HL-60 (cell line): Measurements from ENCODE around the gene FAM219A.
"Not testable (repeated sequence)": the region's sequence is repeated elsewhere in the genome, so short reads cannot be mapped to it uniquely, and the experiment has no call there.

ENCODE experiments used
- DNase-seq, 2 experiments: peaks; one replicate each; pipeline ENCODE4 v3.0.0-alpha.2; 2010 to 2020; ENCODE audit warnings: low read depth in 1 of 2, low spot score in 1 of 2
- H3K27ac ChIP-seq: fragments of 250-450 bp; sonication (Bioruptor Pico); replicated peaks from 2 replicates; pipeline ENCODE4 v1.5.1; 2020; ENCODE audit warnings: mild to moderate bottlenecking, moderate library complexity
- H3K27me3 ChIP-seq: fragments of 250-450 bp; sonication (Bioruptor Pico); 2 replicates; pipeline ENCODE4 v1.5.1; 2021; ENCODE audit warnings: mild to moderate bottlenecking, moderate library complexity; ENCODE audit not compliant: insufficient read depth, poor library complexity, severe bottlenecking
- H3K4me3 ChIP-seq: replicated peaks from 2 replicates; pipeline ENCODE4 v1.5.1; 2011; ENCODE audit warnings: mild to moderate bottlenecking, control low read depth, low read length; ENCODE audit not compliant: insufficient read depth
- GABPA ChIP-seq: IDR thresholded peaks from 2 replicates; pipeline ENCODE4 v1.6.1; 2012; ENCODE audit warnings: low read depth
- POLR2AphosphoS5 ChIP-seq: IDR thresholded peaks from 2 replicates; pipeline ENCODE4 v1.6.1; 2012; ENCODE audit warnings: low read depth
- REST ChIP-seq: IDR thresholded peaks from 2 replicates; pipeline ENCODE4 v1.6.1; 2012; ENCODE audit warnings: low read depth; ENCODE audit not compliant: insufficient replicate concordance
- SPI1 ChIP-seq: IDR thresholded peaks from 2 replicates; pipeline ENCODE4 v1.6.1; 2012; ENCODE audit warnings: low read depth, mild to moderate bottlenecking, borderline replicate concordance
- TF ChIP-seq, protein P1 (sequence below): IDR thresholded peaks from one replicate; pipeline ENCODE4 v1.5.1; 2011; ENCODE audit warnings: low read length, control low read depth, inconsistent platforms; ENCODE audit not compliant: insufficient read depth

The FAM219A gene

DNA sequence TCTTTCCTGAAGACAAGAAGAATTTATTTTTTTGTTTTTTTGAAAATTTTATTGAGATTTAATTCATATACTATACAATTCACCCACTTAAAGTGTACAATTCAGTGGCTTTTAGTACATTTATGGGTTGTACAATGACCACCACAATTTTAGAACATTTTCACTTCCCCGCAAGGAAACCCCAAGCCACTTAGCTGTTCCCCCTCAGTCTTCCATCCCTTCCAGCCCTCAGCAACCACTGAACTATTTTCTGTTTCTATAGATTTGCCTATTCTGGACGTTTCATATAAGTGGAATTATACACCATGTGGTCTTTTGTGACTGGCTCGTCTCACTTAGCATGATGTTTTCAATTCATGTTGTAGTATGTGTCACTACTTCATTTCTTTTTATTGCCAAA is 28.2 kb upstream of the FAM219A start:
- peaks cover 25% of the 10 kb centered on the region for H3K27me3 ChIP-seq
- no peak overlapping the region for H3K4me3 ChIP-seq
- no peak overlapping the region for H3K27ac ChIP-seq
- DNase-seq, result no peak
- TF ChIP-seq SPI1 (no peak), REST (no peak)
- TF ChIP-seq, protein P1, sequence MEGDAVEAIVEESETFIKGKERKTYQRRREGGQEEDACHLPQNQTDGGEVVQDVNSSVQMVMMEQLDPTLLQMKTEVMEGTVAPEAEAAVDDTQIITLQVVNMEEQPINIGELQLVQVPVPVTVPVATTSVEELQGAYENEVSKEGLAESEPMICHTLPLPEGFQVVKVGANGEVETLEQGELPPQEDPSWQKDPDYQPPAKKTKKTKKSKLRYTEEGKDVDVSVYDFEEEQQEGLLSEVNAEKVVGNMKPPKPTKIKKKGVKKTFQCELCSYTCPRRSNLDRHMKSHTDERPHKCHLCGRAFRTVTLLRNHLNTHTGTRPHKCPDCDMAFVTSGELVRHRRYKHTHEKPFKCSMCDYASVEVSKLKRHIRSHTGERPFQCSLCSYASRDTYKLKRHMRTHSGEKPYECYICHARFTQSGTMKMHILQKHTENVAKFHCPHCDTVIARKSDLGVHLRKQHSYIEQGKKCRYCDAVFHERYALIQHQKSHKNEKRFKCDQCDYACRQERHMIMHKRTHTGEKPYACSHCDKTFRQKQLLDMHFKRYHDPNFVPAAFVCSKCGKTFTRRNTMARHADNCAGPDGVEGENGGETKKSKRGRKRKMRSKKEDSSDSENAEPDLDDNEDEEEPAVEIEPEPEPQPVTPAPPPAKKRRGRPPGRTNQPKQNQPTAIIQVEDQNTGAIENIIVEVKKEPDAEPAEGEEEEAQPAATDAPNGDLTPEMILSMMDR, result no peak

DNA sequence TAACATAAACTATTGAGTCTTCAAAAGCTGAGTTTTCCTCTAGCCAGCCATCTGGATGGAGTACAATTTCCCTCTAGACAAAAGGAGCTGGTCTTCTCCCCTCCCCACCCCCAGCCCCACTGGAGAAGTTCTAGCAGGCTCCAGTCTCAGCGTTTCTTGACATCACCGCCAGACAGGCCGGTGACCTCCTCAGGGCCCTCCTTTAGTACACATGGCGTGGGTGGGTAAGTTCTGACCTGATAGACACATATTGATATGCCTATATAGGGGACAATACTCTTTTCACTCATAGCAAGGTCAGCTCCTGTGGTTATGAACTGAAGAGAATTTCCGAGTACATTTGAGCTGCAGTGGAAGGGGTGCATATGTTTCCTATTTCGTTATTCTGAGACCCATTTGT is 27.5 kb upstream of the FAM219A start:
- no peak for TF ChIP-seq POLR2AphosphoS5
- TF ChIP-seq SPI1, result no peak
- TF ChIP-seq REST, result no peak
- TF ChIP-seq GABPA, result no peak
- H3K4me3 ChIP-seq, result no peak overlapping the region

GRCh38 chr9:34484678-34485077 is 26.3 kb upstream of the FAM219A start:
- DNase-seq, result no peak
- H3K27ac ChIP-seq, result no peak overlapping the region

More for the DNA sequence above, 27.5 kb upstream of the FAM219A start:
- DNase-seq, result no peak
- no peak overlapping the region for H3K27ac ChIP-seq
- H3K27me3 ChIP-seq, result peaks cover 25% of the 10 kb centered on the region

GRCh38 chr9:34482746-34483145 is 24.4 kb upstream of the FAM219A start:
- DNase-seq, H3K27ac ChIP-seq, H3K4me3 ChIP-seq: not testable (repeated sequence)
- peaks cover 17% of the 10 kb centered on the region for H3K27me3 ChIP-seq

More at GRCh38 chr9:34484678-34485077, 26.3 kb upstream of the FAM219A start:
- Histone ChIP-seq H3K27me3 (peaks cover 25% of the 10 kb centered on the region), H3K4me3 (no peak overlapping the region)
- TF ChIP-seq POLR2AphosphoS5, result no peak
- no peak for TF ChIP-seq REST
- TF ChIP-seq SPI1, result no peak
- TF ChIP-seq, protein P1, result no peak
- no peak for TF ChIP-seq GABPA

DNA sequence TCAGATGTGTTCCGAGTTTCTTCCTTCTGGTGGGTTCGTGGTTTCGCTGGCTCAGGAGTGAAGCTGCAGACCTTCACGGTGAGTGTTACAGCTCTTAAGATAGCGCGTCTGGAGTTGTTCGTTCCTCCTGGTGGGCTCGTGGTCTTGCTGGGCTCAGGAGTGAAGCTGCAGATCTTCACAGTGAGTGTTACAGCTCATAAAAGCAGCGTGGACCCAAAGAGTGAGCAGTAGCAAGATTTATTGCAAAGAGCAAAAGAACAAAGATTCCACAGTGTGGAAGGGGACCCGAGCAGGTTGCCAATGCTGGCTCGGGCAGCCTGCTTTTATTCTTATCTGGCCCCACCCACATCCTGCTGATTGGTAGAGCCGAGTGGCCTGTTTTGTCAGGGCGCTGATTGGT is 23.2 kb upstream of the FAM219A start:
- DNase-seq, H3K4me3 ChIP-seq, H3K27ac ChIP-seq: not testable (repeated sequence)
- H3K27me3 ChIP-seq, result peaks cover 11% of the 10 kb centered on the region
